H1 (cell line): ENCODE results near the gene MCHR2. TPM values are rescaled to one million over a fixed set of nuclear protein-coding genes. Genes with fewer than 3 reads are reported as not detected.

Source experiments
- CTCF ChIA-PET: fragments of 300-600 bp; sonication (Branson Sonifier 250); formaldehyde crosslinking; loops from one replicate; lab custom pipeline; 2021; ENCODE audit not compliant: partially characterized antibody; lab: Charles Lee
- POLR2A ChIA-PET: fragments of 300-600 bp; sonication (Branson Sonifier 250); formaldehyde crosslinking; loops from one replicate; lab custom pipeline; 2021; ENCODE audit warnings: inconsistent platforms; ENCODE audit not compliant: partially characterized antibody; lab: Charles Lee
- DNase-seq, 2 experiments: peaks; one replicate each; pipeline versions ENCODE4 v3.0.0 to v3.0.0-alpha.2; 2010 to 2022; ENCODE audit warnings: low spot score in 2 of 2, low read depth in 1 of 2, mixed read lengths in 1 of 2
- FAIRE-seq: peaks from 2 replicates; lab custom pipeline; 2011; peaks lifted over from hg19 to GRCh38; lab: Jason Lieb, UNC
- H2AFZ ChIP-seq: 2 replicates; pipeline ENCODE4 v1.8.1; 2012; ENCODE audit warnings: low read length, inconsistent platforms
- H2AK5ac ChIP-seq: 2 replicates; pipeline ENCODE4 v1.6.1; 2013; ENCODE audit warnings: low read depth, low read length
- H2BK120ac ChIP-seq: replicated peaks from 2 replicates; pipeline ENCODE3; 2013; ENCODE audit warnings: low read depth, low read length, inconsistent platforms
- H2BK12ac ChIP-seq: 2 replicates; pipeline ENCODE4 v1.6.1; 2013; ENCODE audit warnings: low read depth, low read length
- H2BK15ac ChIP-seq: 2 replicates; pipeline ENCODE4 v1.6.1; 2013; ENCODE audit warnings: low read length
- H2BK20ac ChIP-seq: 2 replicates; pipeline ENCODE4 v1.6.1; 2013; ENCODE audit warnings: low read length
- H2BK5ac ChIP-seq: 2 replicates; pipeline ENCODE4 v1.6.1; 2013; ENCODE audit warnings: low read depth, low read length
- H3K14ac ChIP-seq: 2 replicates; pipeline ENCODE4 v1.6.1; 2013; ENCODE audit warnings: inconsistent platforms; ENCODE audit not compliant: insufficient read length
- H3K18ac ChIP-seq: 2 replicates; pipeline ENCODE4 v1.6.1; 2013; ENCODE audit warnings: low read length; ENCODE audit errors: extremely low read depth
- H3K23ac ChIP-seq: 2 replicates; pipeline ENCODE4 v1.6.1; 2013; ENCODE audit warnings: inconsistent platforms; ENCODE audit not compliant: insufficient read length
- H3K23me2 ChIP-seq: 2 replicates; pipeline ENCODE4 v1.6.1; 2013; ENCODE audit warnings: low read depth, low read length
- H3K27ac ChIP-seq: 2 replicates; pipeline ENCODE4 v1.6.1; 2011; ENCODE audit warnings: low read depth, low read length, inconsistent platforms
- H3K27me3 ChIP-seq, 4 experiments: replicated peaks in 1 of 4; 1 replicate in 1 of 4; 2 replicates in 3 of 4; pipeline versions ENCODE4 v1.6.1 to v1.8.1; 2011 to 2013; ENCODE audit warnings: low read length in 3 of 4, mild to moderate bottlenecking in 3 of 4, inconsistent platforms in 2 of 4, mixed read lengths in 2 of 4, moderate library complexity in 1 of 4; ENCODE audit not compliant: control insufficient read depth in 3 of 4, insufficient read depth in 3 of 4; ENCODE audit errors: extremely low read depth in 1 of 4
- H3K36me3 ChIP-seq, 4 experiments: 2 replicates each; pipeline versions ENCODE4 v1.6.1 to v1.8.1; 2011 to 2013; ENCODE audit warnings: mild to moderate bottlenecking in 4 of 4, low read length in 3 of 4, moderate library complexity in 2 of 4, control low read depth in 1 of 4, inconsistent platforms in 1 of 4; ENCODE audit not compliant: insufficient read depth in 4 of 4, control insufficient read depth in 2 of 4
- H3K4ac ChIP-seq: replicated peaks from 2 replicates; pipeline ENCODE3; 2013; ENCODE audit warnings: low read length, low read depth, mixed read lengths, inconsistent platforms; ENCODE audit not compliant: insufficient read length
- H3K4me1 ChIP-seq, 4 experiments: replicated peaks in 1 of 4; 1 replicate in 1 of 4; 2 replicates in 3 of 4; pipeline versions ENCODE4 v1.6.1 to v1.8.1; 2011 to 2013; ENCODE audit warnings: low read length in 3 of 4, inconsistent platforms in 2 of 4, mixed read lengths in 1 of 4; ENCODE audit not compliant: insufficient read depth in 4 of 4, control insufficient read depth in 3 of 4
- H3K4me2 ChIP-seq, 2 experiments: 2 replicates each; pipeline versions ENCODE4 v1.6.1 to v1.8.1; 2011 to 2013; ENCODE audit warnings: low read depth in 2 of 2, low read length in 2 of 2, control low read depth in 1 of 2, inconsistent platforms in 1 of 2, mild to moderate bottlenecking in 1 of 2; ENCODE audit not compliant: insufficient read depth in 1 of 2
- H3K4me3 ChIP-seq, 4 experiments: fragments of 200-600, 300-600 bp in 1 of 4; sonication (generic), shearing (Covaris generic), sonication (Bioruptor Twin) in 1 of 4; 2 replicates each; pipeline versions ENCODE4 v1.5.1 to v1.8.1; 2011 to 2016; ENCODE audit warnings: low read length in 4 of 4, low read depth in 3 of 4, control low read depth in 2 of 4, inconsistent platforms in 2 of 4, mild to moderate bottlenecking in 2 of 4, mixed read lengths in 1 of 4, moderate library complexity in 1 of 4; ENCODE audit not compliant: insufficient read depth in 2 of 4; ENCODE audit errors: extremely low read depth in 1 of 4
- H3K56ac ChIP-seq: replicated peaks from 2 replicates; pipeline ENCODE3; 2013; ENCODE audit warnings: low read depth, mild to moderate bottlenecking, mixed read lengths, low read length, inconsistent platforms; ENCODE audit not compliant: insufficient read length
- H3K79me1 ChIP-seq: 2 replicates; pipeline ENCODE4 v1.6.1; 2013; ENCODE audit warnings: low read depth, low read length, control low read depth
- H3K79me2 ChIP-seq, 2 experiments: 2 replicates each; pipeline versions ENCODE4 v1.6.1 to v1.8.1; 2012 to 2013; ENCODE audit warnings: low read length in 2 of 2, mild to moderate bottlenecking in 2 of 2, inconsistent platforms in 1 of 2; ENCODE audit not compliant: insufficient read depth in 2 of 2, control insufficient read depth in 1 of 2
- H3K9ac ChIP-seq, 4 experiments: replicated peaks in 1 of 4; 1 replicate in 1 of 4; 2 replicates in 3 of 4; pipeline versions ENCODE4 v1.6.1 to v1.8.1; 2011 to 2013; ENCODE audit warnings: low read depth in 3 of 4, low read length in 3 of 4, control low read depth in 2 of 4, mild to moderate bottlenecking in 2 of 4, moderate library complexity in 2 of 4, inconsistent platforms in 1 of 4; ENCODE audit errors: extremely low read depth in 1 of 4
- H3K9me3 ChIP-seq, 2 experiments: 2 replicates each; pipeline versions ENCODE4 v1.6.1 to v1.8.1; 2012 to 2013; ENCODE audit warnings: mild to moderate bottlenecking in 2 of 2, moderate library complexity in 2 of 2, control low read depth in 1 of 2, inconsistent platforms in 1 of 2, low read depth in 1 of 2, low read length in 1 of 2, mixed read lengths in 1 of 2; ENCODE audit not compliant: insufficient read depth in 2 of 2
- H4K20me1 ChIP-seq, 2 experiments: replicated peaks in 1 of 2; 2 replicates each; pipeline versions ENCODE3 to v1.8.1; 2011 to 2013; ENCODE audit warnings: inconsistent platforms in 2 of 2, low read length in 2 of 2, mild to moderate bottlenecking in 1 of 2; ENCODE audit not compliant: insufficient read depth in 2 of 2, control insufficient read depth in 1 of 2
- H4K5ac ChIP-seq: 2 replicates; pipeline ENCODE4 v1.6.1; 2013; ENCODE audit warnings: low read length, low read depth, mixed read lengths, inconsistent platforms; ENCODE audit not compliant: insufficient read length
- H4K8ac ChIP-seq: 2 replicates; pipeline ENCODE4 v1.8.0; 2013; ENCODE audit warnings: mild to moderate bottlenecking, moderate library complexity, low read length, inconsistent platforms; ENCODE audit not compliant: insufficient read depth; ENCODE audit errors: extremely low read depth
- H4K91ac ChIP-seq: replicated peaks from 2 replicates; pipeline ENCODE3; 2013; ENCODE audit warnings: low read length, mixed read lengths, inconsistent platforms; ENCODE audit not compliant: insufficient read length
- ATF2 ChIP-seq: IDR thresholded peaks from 2 replicates; pipeline ENCODE4 v1.6.1; 2012; ENCODE audit warnings: low read length, inconsistent platforms
- BACH1 ChIP-seq: IDR thresholded peaks from 2 replicates; pipeline ENCODE4 v1.6.1; 2012; ENCODE audit warnings: low read length, improper control_type of control experiment
- BRCA1 ChIP-seq: IDR thresholded peaks from 2 replicates; pipeline ENCODE4 v1.6.1; 2012; ENCODE audit warnings: low read depth, low read length, improper control_type of control experiment
- CTCF ChIP-seq, 3 experiments: IDR thresholded peaks; 1 replicate in 2 of 3; 2 replicates in 1 of 3; pipeline versions ENCODE4 v1.5.1 to v1.6.1; 2011; ENCODE audit warnings: low read length in 3 of 3, mild to moderate bottlenecking in 3 of 3, inconsistent platforms in 2 of 3, low read depth in 1 of 3, moderate library complexity in 1 of 3; ENCODE audit not compliant: insufficient read depth in 1 of 3; ENCODE audit errors: control extremely low read depth in 1 of 3
- GTF2F1 ChIP-seq: IDR thresholded peaks from 2 replicates; pipeline ENCODE4 v1.6.1; 2012; ENCODE audit warnings: low read depth, low read length, improper control_type of control experiment, borderline replicate concordance
- JUN ChIP-seq: IDR thresholded peaks from 2 replicates; pipeline ENCODE4 v1.6.1; 2011; ENCODE audit warnings: low read depth, mild to moderate bottlenecking, improper control_type of control experiment, low read length
- KDM5A ChIP-seq: fragments of 200-600 bp; IDR thresholded peaks from 2 replicates; pipeline ENCODE4 v1.7.1; 2012; ENCODE audit warnings: mild to moderate bottlenecking, low read length, inconsistent platforms, mixed read lengths
- NRF1 ChIP-seq: IDR thresholded peaks from 2 replicates; pipeline ENCODE4 v1.6.1; 2011; ENCODE audit warnings: mild to moderate bottlenecking, low read depth, low read length, improper control_type of control experiment
- POLR2A ChIP-seq, 2 experiments: IDR thresholded peaks; 1 replicate in 1 of 2; 2 replicates in 1 of 2; pipeline ENCODE4 v1.6.1; 2011; ENCODE audit warnings: low read depth in 2 of 2, low read length in 2 of 2, mild to moderate bottlenecking in 2 of 2; ENCODE audit errors: control extremely low read depth in 1 of 2
- SAP30 ChIP-seq: fragments of 300-600 bp; sonication (generic); IDR thresholded peaks from 2 replicates; pipeline ENCODE4 v1.7.1; 2012; ENCODE audit warnings: low read length, moderate library complexity, mild to moderate bottlenecking, inconsistent platforms; ENCODE audit not compliant: insufficient read depth, insufficient replicate concordance
- TBP ChIP-seq: IDR thresholded peaks from 2 replicates; pipeline ENCODE4 v1.6.1; 2011; ENCODE audit warnings: low read depth, low read length, improper control_type of control experiment
- WGBS, 2 experiments: shearing (Covaris generic) in 1 of 2; methylation state at CpG; one replicate each; pipeline versions ENCODE4 v1.1.6 to v1.1.7; 2013 to 2015; ENCODE audit warnings: low lambda C conversion rate in 2 of 2, mixed read lengths in 2 of 2, inconsistent platforms in 1 of 2, low coverage in 1 of 2, missing lambda C conversion rate in 1 of 2; ENCODE audit not compliant: insufficient replicate concordance in 2 of 2, insufficient coverage in 1 of 2, insufficient read length in 1 of 2; ENCODE audit errors: extremely low coverage in 1 of 2, missing lambda C conversion rate in 1 of 2; 5-methylcytosine and 5-hydroxymethylcytosine counted together
- polyA plus RNA-seq, 7 experiments: library from polyadenylated mRNA; depleted of rRNA in 3 of 7; stranded (reverse) in 5 of 7; unstranded in 2 of 7; fragments of >200 nt in 5 of 7; fragments of 200-250 nt in 2 of 7; gene quantifications; 1 replicate in 5 of 7; 2 replicates in 1 of 7; 4 replicates in 1 of 7; pipeline versions ENCODE4 v1.2.1 to v1.2.3, GENCODE V29; 2011 to 2013; ENCODE audit warnings: missing spikeins in 2 of 7, mixed read lengths in 2 of 7
- total RNA-seq: library from RNA; stranded (reverse); fragmentation: NEBNext Ultra II Directional; extraction: Animal tissue kit (Norgen Biotek cat#: 25700); gene quantifications from 2 replicates; pipeline ENCODE4 v1.2.1, GENCODE V29; 2021

MCHR2 gene
- total and polyA plus RNA-seq, 2 of the 8 experiments (the other 6 are each of a cell fraction or from before 2014, with no cell fraction given), result not detected

- ChIA-PET CTCF (interaction anchor here (1.2 to 2.3 kb wide), 2 partner anchors 40 to 78 kb away, joined by 4 to 12 read pairs; no protein-coding TSS in a partner anchor), POLR2A (no interaction called here)
- no peak overlapping the region for H2BK12ac ChIP-seq
- H4K20me1 ChIP-seq, result no peaks in the 10 kb centered on the region
- H3K79me2 ChIP-seq, result no peaks in the 10 kb centered on the region
- H4K5ac ChIP-seq, result no peak overlapping the region
- H3K4me1 ChIP-seq, result no peaks in the 10 kb centered on the region
- no peak overlapping the region for H3K4me2 ChIP-seq
- no peak overlapping the region for H3K56ac ChIP-seq
- H3K4ac ChIP-seq, result no peak overlapping the region
- H3K9ac ChIP-seq, result no peak overlapping the region
- H3K79me1 ChIP-seq, result no peaks in the 10 kb centered on the region
- DNase-seq (no peak), FAIRE-seq (no peak)
- H3K14ac ChIP-seq, result no peak overlapping the region
- no peak overlapping the region for H2BK20ac ChIP-seq
- no peak overlapping the region for H4K91ac ChIP-seq
- H3K23me2 ChIP-seq, result no peaks in the 10 kb centered on the region
- H3K23ac ChIP-seq, result no peak overlapping the region
- no peaks in the 10 kb centered on the region; a peak in 1 of 8 replicates for H3K36me3 ChIP-seq
- no peak overlapping the region for H4K8ac ChIP-seq
- no peak overlapping the region for H3K4me3 ChIP-seq
- 85% methylated on average over 2 of the region's 2 CpGs; no CpG with 5 or more reads in 1 of the 2 experiments for WGBS, 2 experiments
- no peak overlapping the region for H3K18ac ChIP-seq
- H2BK120ac ChIP-seq, result no peak overlapping the region
- no peak overlapping the region for H2BK5ac ChIP-seq
- no peak overlapping the region for H2BK15ac ChIP-seq
- H3K27ac ChIP-seq, result no peak overlapping the region
- no peaks in the 10 kb centered on the region for H3K27me3 ChIP-seq
- H3K9me3 ChIP-seq, result no peaks in the 10 kb centered on the region
- no peak overlapping the region for H2AFZ ChIP-seq
- H2AK5ac ChIP-seq, result no peak overlapping the region
- no peak for TF ChIP-seq TBP
- TF ChIP-seq NRF1, result no peak
- TF ChIP-seq GTF2F1, result no peak
- TF ChIP-seq KDM5A, result no peak
- TF ChIP-seq BACH1, result no peak
- TF ChIP-seq JUN, result no peak
- no peak for TF ChIP-seq CTCF (IDR thresholded peaks at IDR 0.05; ENCODE audit: control extremely low read depth in 1 of 3, insufficient read depth in 1 of 3, low read depth in 1 of 3, low read length in 3 of 3)
- TF ChIP-seq POLR2A (IDR thresholded peaks at IDR 0.05; ENCODE audit: control extremely low read depth in 1 of 2, low read depth in 2 of 2, low read length in 2 of 2), result no peak
- no peak for TF ChIP-seq ATF2
- TF ChIP-seq SAP30, result no peak
- no peak for TF ChIP-seq BRCA1
Measured at GRCh38 chr6:99946005-99946404, 48.0 kb downstream of the MCHR2 start.
